GM21723 (cell line): ENCODE results near the gene CCL4.
"Not testable (repeated sequence)": the region's sequence is repeated elsewhere in the genome, so short reads cannot be mapped to it uniquely, and the experiment has no call there.

Source experiments
- ATAC-seq: cut with Tn5 transposase; IDR thresholded peaks from one replicate; pipeline ENCODE4 v1.9.1; 2021; ENCODE audit warnings: mild to moderate bottlenecking, moderate library complexity; ENCODE audit not compliant: unreplicated experiment

CCL4 gene

DNA sequence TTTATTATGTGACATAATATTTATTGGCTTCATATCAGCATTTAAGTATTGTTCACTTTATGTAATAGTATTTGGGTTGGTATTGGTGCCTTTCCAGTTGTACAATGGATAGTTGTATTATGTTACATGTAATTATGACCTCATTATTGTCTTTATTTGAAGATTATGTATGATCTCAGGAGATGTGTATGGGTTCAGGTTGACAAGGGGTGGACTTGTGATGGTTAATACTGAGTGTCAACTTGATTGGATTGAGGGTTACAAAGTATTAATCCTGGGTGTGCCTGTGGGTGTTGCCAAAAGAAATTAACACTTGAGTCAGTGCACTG lies 12.0 kb downstream of the CCL4 start:
- ATAC-seq, result not testable (repeated sequence)

DNA sequence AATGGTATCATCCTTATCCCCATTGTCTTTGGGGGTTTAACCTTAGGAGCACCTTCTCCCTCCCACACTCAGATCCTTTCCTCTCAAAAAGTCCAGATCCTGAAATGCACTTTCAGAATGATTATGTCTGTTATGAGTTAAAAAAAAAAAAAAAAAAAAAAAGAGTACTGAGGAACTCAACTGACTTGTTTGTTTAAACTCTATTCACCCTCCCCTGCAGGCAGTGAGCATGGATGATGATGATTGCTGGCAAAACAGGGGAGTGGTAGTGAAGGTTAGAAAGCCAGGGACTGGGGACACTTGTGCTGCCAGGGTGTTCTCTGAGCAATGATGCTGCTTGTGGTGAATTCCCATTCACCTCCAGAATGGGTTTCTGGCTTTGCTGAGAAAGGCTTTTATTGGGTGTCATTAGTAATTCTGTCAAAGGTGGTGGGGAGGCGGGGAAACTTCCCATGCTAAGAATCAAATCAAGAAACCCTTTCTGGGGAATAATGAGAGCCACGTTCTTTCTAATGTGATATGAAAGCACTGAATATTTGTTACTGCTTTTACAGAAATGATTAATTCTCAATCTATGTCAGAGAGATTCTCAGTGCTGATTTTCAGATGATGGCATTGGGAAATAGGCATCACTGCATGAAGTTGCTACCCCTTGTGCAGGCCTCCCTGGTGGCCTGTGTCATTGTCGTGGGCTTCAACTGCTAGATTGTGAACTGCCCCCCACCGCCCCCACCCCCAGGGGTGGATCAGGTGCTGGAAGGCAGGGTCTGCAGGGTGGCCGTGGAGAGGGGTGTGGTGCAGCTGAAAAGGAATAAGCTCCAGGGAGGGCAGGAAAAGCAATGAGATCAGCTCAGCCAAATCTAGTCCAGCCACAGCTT lies 14.1 kb downstream of the CCL4 start:
- ATAC-seq, result no peak

DNA sequence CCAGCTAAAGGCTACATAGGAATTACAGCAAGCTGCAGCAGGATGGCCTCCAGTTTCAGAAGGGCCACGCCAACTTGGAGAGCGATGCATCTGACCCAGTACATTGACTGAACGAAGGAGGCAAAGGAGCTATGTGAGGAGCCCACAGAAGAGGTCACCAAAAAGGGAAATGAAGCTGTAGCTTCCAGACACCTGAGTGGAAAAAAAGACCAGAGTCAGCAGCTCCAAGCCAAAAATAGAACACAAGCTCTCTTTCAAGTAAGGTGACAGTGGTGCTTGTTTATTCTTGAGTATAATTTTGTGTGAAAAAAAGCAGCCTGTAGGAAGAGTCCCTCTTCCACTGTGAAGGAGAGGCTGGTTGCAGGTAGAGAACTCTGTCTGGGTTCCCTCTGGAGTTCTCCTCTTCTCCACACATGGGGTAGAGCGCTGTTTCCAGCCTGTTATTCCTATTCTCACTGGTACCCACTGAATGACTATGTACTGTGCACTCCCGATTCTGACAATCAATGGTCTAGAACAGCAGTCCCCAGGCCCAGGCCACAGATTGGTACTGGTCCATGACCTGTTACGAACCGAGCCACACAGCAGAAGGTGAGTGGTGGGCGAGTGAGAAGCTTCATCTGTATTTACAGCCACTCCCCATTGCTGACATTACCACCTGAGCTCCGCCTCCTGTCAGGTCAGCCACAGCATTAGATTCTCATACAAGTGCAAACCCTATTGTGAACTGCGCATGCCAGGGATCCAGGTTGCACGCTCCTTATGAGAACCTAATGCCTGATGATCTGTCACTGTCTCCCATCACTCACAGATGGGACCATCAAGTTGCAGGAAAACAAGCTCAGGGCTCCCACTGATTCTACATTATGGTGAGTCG lies 15.1 kb downstream of the CCL4 start:
- no peak for ATAC-seq

DNA sequence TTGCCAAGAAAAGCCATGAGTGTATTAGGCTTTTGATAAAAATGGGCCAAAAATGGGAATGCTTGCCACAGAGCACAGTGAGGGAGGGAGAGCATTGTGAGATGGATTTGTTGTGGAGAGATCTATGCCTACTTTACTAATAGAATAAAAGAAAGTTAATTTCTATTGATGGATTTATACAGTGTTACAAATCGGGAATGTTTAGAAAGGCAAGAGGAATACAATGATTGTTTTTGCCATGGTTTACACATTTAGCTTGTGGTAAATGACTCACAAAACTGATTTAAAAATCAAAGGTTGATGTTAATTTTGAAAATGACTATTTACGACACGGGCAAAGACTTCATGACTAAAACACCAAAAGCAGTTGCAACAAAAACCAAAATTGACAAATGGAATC lies 16.6 kb downstream of the CCL4 start:
- no peak for ATAC-seq

DNA sequence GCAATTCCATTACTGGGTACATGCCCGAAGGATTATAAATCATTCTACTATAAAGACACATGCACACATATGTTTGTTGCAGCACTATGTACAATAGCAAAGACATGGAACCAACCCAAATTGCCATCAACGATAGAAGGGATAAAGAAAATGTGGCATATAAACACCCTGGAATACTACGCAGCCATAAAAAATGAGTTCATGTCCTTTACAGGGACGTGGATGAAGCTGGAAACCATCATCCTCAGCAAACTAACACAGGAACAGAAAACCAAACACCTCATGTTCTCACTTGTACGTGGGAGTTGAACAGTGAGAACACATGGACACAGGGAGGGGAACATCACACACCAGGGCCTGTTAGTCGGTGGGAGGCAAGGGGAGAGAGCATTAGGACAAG lies 17.5 kb downstream of the CCL4 start:
- not testable (repeated sequence) for ATAC-seq

DNA sequence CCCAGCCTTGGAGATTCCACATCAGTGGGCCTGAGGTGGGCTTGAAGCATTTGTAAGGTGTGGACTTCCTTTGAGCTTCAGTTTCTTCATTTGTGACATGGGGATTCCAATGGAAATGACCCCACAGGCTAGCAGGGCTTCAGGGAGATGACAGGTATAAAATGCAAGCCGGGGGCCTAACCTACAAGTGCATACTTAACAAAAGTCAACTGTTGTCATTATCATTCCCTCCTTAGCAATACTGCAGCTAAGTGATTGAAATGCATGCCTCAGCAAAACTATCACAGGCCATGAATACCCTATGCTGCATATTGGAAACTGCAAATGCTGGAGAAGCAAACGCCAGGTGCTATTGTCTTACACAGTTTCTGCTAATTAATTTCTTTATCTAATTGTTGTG lies 19.8 kb downstream of the CCL4 start:
- no peak for ATAC-seq

DNA sequence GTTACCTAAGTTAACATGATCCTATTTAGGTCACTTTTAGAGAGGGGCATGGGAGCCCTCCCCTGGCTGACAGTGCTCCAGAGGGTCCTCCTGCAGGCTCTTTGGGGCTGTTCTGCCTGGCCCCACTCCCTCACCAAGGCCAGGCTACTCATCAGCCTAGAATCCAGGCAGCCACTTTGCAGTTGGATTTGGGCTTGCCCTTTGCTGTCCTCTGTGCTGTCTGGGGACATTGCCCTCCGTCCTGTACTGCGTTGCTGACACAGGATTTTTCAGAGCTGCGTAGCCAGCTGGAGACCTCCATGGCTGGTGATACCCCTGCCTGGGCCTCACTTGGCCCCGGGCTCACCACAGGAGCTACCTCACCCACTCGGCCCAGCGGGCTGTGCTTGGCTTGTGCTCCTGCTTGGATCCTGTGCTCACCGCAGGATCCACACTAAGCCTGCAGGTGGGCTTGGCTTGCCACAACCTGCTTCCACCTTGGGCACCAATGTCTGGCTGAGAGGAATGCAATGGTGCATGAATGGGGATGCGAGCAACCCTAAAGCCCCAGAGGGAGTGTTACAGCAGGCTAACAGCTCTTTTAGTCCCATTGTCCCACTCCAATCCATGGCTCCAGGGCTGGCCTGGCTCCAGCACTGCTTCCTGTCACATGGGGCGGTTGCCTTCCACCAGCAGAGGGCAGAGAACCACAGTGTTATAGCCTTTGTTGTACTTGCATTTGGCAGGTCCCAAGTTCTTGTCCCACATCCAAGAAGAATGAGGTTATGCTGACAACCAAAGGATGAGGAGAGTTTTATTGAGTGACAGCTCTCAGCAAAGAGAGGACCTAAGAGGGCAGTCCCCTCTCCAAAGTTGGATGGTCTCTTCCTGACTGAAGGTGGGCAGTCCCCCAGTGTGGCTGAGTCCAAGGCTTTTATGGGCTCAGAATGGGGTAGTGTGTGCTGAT lies 21.5 kb downstream of the CCL4 start:
- no peak for ATAC-seq

DNA sequence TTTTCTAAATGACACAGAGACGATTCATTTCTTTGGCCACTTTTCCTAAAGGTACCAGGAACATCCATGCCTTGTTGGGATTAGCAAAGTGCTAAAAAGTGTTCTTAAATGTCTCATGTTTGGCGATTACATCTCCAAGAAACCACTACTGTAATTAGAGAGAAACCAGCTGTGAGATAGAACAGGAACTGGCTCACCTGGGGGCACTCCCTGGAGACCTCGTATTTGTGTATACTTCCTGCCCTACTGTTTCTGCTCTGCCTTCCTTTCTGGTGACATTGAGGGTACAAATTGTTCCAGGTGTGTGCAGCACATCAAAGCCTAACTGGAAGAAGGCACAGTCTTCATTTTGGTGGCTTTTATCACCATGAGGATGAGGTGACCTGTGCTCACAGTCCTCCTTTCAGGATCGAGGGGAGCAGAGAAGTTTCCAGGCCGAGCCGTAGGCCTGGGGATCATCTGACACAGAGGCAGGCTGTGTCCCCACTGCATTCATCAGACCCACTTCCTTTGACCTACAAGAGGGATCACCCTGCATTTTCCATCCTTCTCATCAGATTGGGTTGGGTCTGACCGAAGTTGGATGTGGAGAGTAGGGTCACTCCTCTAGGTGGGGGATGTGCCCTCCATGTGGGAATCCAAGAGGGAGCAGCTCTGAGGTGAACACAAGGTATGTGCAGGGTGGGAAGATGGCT lies 23.7 kb downstream of the CCL4 start:
- ATAC-seq, result no peak

DNA sequence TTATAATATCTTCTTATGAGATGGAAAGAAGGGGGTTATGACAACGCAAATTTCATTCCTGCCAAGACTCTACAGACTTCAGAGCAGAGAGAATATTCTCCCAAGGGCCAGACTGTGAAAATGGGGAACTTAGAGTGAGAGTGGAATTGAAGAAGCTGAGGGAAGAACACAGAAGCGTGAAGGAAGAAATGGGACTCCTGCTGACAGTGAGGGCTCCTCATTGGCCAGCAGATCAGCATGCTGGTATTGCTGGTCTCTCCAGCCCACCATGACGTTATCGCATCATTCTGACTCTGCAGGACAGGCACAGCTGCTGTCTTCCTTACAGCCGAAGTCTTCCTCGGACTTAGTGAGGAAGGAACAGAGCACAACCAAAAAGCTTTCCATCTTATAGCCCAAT lies 24.3 kb downstream of the CCL4 start:
- ATAC-seq, result no peak

DNA sequence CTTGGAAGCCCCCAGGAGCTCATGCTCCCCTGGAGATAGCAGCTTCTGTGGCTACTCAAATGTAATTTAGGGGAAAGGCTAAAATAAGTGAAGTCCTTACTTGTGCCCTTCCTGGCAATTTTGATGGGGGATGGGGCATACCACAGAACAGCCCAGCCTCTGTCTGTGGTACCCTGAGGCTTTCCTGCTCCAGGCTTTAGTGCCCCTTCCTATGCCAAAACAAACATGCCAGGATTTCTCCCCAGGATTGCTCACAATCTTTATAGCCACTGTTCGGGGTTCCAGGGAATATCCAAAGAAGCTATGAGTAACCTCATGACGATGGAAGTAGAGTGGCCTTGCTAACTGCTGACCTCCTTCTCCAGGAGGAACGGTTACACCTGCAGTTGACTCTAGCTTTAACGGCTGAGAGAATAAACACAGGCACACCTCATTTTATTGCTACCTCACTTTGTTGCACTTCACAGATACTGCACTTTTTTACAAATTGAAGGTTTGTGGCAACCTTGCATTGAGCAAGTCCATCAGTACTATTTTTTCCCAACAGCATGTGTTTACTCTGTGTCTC lies 24.9 kb downstream of the CCL4 start:
- ATAC-seq, result no peak

DNA sequence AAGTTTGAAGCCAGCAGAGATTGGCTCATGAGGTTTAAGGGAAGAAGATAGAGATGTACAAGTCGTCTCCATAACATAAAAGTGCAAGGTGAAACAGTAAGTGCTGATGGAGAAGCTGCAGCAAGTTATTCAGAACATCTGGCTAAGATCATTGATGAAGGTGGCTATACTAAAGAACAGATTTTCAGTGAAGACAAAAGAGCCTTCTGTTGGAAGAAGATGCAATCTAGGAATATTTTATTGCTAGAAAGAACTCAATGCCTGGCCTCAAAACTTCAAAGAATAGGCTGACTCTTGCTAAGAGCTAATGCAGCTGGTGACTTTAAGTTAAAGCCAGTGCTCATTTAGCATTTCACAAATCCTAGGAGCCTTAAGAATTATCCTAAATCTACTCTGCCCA lies 26.0 kb downstream of the CCL4 start:
- ATAC-seq, result no peak

DNA sequence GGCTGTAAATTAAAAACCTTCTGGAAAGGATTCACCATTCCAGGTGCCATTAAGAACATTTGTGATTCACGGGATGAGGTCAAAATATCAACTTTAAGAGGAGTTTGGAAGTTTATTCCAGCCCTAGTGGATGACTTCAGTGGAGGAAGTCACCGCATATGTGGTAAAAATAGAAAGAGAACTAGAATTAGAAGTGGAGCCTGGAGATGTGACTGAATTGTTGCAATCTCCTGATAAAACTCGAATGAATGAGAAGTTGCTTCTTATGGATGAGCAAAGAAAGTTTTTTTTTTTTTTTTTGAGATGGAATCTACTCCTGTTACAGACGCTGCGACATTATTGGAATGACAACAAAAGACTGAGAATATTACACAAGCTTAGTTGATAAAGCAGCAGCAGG lies 26.7 kb downstream of the CCL4 start:
- ATAC-seq, result no peak

DNA sequence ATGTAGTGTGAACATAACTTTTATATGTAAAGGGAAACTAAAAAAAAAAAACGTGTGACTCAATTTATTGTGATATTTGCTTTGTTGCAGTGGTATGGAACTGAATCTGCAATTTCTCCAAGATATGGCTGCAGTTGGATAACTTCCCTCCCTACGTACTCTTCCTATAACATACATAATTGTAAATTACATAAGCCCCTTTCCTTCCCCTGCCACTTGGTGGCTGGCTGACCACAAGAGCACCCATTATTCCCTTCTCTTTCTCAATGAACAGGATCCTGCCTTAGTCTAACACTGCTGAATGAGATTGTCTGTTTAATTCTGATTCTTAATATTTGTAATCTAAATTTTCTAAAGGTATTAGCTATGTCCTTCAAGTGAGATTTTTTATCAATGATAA lies 27.8 kb downstream of the CCL4 start:
- ATAC-seq, result no peak

DNA sequence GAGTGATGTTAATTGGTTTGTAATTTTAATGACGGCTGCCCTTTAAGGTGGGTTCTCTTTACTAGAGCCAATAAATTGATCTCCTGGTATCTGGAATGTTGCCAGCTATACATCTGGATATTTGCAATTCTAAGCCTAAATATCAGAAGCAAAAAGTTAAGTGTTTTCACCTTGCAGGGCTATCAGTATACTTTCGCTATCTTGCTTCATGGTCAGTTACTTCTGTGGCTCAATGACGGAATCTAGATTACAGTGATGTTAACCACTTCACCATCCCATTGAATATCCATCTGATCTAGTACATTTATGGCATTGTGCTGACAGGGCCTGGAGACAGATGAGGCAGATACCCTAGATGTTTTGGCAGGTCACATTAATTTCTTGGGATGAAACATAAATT lies 28.3 kb downstream of the CCL4 start:
- no peak for ATAC-seq

DNA sequence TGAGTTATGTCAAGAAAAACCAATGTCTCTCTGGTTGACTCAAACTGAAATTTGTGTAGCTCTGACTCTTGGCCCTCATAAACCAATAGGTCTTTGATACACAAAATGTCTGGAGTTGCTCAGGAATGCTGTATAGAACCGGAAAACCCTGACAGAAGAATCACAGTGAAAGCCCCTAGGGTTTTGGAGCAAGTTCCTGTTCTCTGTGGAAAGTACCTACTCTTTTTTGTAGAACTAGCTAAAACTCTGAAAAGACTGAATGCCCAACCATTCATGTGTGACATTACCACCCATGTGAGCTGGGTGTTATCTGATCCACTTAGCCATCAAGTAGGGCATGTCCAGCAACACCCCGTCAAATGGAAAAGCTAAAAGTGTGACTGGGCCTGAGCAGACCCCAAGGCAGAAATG lies 28.8 kb downstream of the CCL4 start:
- no peak for ATAC-seq

DNA sequence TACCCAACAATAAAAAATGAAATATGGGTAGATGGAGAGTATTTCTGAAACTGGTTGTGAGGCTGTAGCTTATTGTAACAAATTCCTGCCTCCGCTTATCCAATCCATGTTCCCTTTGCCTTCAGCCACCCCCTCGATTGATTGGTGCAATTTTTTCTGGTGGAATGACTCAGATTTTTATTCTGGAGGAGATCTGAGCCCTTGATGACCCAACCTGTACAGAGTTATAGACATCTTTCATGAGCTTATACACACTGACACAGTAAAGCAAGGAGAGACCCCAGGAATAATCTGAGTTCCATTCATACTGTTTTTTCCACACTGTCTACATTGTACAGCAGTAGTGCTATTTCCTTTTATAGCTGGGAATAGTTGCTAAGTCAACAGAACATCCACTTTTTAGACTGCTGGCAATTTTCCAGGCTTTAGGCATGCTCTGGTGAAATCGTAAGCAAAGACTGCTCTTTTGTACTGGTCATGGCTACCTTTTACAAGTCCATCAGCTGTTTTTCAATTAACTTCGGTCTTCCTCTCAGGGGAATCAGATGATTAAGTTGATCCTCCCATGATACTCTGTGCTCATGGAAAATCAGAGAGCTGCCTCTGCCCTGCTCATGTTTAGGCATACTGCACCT lies 30.1 kb downstream of the CCL4 start:
- ATAC-seq, result no peak

DNA sequence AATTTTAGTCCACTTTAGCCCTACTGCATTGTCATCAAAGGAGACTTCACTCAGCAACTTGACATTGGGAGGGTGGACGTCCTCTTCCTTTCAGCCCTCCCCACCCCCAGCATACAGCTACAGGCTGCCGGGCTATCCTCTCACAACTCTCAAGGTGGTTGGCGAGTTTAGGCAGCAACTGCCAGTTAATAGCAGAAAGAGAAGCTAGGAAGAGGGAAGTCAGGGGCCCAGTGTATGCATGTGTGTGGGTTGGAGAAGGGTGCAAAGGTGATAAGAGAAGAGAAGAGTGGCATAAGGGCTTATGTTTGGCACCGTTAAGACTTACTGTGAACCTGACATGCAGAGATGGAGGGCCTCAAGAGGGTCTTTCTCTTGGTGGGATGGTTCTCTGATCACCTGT lies 31.8 kb downstream of the CCL4 start:
- no peak for ATAC-seq

DNA sequence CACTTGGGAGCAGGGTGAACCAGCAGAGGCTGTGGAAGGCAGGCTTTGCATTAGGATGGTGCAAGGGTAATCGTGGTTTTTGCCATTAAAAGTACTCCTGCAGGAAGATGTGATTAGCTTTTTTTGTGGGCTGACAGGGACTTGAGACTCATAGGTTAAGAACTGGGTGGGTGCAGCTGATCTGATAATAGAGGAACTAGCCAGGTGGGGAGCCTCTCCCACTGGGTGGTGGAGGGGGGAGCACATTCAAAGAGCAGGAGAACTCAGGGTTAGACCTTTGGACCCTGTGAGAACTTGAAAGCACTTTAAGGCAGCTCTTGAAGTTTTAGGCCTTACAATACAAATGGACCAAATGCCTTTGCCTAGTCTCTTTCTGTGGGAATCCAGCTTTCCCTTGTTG lies 32.4 kb downstream of the CCL4 start:
- no peak for ATAC-seq

DNA sequence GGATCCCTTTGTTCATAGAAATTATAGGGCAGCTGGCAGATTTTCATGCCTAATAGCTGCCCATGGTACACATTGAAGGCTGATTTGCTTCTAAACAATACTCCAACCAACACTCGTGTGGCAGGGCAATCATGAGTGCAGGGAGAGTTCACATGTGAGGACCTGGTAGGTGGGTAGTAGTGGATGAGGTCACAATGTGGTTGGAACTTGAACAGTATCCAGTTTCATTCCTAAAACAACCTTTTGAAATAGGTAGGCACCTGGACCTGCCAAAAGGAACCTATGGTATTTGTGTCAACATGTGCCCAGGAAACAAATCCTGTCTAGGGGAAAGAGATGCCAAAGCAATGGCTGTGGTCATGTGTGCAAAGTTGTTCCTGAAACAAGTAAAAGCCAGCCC lies 32.8 kb downstream of the CCL4 start:
- ATAC-seq, result no peak

DNA sequence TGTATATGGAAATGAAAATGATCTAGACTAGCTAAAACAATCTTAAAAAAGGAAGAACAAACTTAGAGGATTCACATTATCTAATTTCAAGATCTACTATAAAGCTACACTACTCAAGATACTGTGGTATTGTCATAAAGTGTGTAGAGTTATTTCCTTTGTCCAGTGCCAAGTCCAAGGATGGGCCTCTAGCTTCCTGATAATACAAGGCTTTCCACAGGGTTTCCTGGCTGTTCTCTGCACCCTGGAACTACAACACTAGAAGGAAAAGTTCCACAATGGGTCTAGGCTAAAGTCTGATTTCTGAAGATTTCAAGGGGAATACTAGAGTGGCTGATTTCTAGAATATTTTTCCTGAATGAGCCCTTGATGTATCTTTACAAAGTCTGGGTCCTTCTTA lies 38.6 kb downstream of the CCL4 start:
- ATAC-seq, result no peak
